Measurements from ENCODE around the gene SLC22A2. TPM values are rescaled to one million over a fixed set of nuclear protein-coding genes. Genes with fewer than 3 reads are reported as not detected.

The SLC22A2 gene
- total and polyA plus RNA-seq, 2 of the 13 experiments (the other 11 are each of a cell fraction or from before 2014, with no cell fraction given), result not detected

DNA sequence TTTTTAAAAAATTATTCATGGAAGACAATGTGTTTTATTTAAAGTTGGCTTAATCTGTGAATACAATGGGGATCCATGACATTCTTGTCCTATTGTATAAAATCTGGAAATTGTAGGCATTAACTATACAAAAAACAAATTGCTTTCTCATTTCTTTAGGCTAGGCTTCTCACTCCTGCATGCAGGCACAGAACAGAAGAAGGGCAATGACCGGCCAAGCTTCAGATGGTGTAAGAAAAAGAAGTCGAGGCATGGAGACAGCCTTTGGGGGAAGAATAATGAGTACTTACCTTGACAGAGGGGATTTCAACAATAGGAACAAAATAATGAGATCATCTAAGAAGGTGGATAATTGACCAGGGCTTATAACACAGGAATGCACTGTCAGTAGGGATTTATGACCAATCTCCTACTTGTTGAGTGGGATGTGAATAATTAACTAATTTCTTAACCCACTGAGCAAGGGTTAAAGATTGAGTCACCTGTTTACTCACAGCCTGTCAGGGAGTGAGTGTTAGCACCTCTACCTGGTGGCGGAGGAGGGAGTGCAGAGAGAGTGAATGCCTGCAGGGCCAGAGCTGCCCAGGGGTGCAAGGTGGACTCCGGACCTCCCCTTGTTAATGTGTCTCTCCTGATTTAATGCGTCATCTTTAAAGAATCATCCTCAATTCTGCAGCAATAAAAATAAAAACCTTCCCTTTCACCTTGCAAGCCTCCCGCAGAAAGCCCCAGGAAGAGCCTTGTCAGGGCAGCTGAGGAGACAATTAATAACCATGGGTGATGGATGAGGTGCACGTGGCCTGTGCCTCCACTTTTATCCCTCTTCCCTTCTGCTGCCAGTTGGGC, 3.9 kb downstream of the SLC22A2 start (continued):
- TF ChIP-seq, protein P1, sequence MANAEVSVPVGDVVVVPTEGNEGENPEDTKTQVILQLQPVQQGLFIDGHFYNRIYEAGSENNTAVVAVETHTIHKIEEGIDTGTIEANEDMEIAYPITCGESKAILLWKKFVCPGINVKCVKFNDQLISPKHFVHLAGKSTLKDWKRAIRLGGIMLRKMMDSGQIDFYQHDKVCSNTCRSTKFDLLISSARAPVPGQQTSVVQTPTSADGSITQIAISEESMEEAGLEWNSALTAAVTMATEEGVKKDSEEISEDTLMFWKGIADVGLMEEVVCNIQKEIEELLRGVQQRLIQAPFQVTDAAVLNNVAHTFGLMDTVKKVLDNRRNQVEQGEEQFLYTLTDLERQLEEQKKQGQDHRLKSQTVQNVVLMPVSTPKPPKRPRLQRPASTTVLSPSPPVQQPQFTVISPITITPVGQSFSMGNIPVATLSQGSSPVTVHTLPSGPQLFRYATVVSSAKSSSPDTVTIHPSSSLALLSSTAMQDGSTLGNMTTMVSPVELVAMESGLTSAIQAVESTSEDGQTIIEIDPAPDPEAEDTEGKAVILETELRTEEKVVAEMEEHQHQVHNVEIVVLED (CRISPR knock-in tag; IDR thresholded peaks at IDR 0.05; ENCODE audit: borderline replicate concordance), result peak; percentile 56; the same call in 1 of the 2 replicates
- TF ChIP-seq, protein P2, sequence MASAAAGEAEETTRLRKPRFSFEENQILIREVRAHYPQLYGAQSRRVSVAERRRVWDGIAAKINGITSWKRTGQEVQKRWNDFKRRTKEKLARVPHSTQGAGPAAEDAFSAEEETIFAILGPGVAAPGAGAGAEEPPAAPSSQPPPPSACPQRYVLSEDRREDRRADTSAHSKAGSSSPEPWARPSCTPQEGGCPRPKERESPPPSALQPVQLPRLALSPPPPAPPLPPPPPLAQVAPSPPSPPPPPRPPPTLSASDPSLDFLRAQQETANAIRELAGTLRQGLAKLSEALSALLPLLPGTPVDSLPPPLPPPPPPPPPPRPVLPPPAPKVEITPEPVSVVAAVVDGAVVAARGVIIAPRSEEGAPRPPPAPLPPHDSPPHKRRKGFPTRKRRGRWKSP (CRISPR knock-in tag; IDR thresholded peaks at IDR 0.05), result peak; percentile 39; the same call in 1 of the 2 replicates
- 0 out of 2 replicates have a peak, but pooled peaks have one; percentile 52 for TF ChIP-seq HDAC2 (CRISPR knock-in tag; IDR thresholded peaks at IDR 0.05)
- no peak for TF ChIP-seq ZNF790 (CRISPR knock-in tag; IDR thresholded peaks at IDR 0.05; ENCODE audit: borderline replicate concordance)
- 0 out of 2 replicates have a peak, but pooled peaks have one; percentile 41 for TF ChIP-seq ZNF703 (CRISPR knock-in tag; IDR thresholded peaks at IDR 0.05; ENCODE audit: borderline replicate concordance)
- TF ChIP-seq ZNF292 (CRISPR knock-in tag; IDR thresholded peaks at IDR 0.05; ENCODE audit: borderline replicate concordance, low read depth), result peak; percentile 97; the same call in 1 of the 2 replicates
- peak; percentile 49; the same call in 1 of the 2 replicates for TF ChIP-seq GFI1 (CRISPR knock-in tag; IDR thresholded peaks at IDR 0.05; ENCODE audit: borderline replicate concordance)
- no peak for TF ChIP-seq SIX4 (CRISPR knock-in tag; IDR thresholded peaks at IDR 0.05)
- TF ChIP-seq, protein P3, sequence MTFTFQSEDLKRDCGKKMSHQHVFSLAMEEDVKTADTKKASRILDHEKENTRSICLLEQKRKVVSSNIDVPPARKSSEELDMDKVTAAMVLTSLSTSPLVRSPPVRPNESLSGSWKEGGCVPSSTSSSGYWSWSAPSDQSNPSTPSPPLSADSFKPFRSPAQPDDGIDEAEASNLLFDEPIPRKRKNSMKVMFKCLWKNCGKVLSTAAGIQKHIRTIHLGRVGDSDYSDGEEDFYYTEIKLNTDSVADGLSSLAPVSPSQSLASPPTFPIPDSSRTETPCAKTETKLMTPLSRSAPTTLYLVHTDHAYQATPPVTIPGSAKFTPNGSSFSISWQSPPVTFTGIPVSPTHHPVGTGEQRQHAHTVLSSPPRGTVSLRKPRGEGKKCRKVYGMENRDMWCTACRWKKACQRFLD (CRISPR knock-in tag; IDR thresholded peaks at IDR 0.05; ENCODE audit: borderline replicate concordance), result peak; percentile 36; the same call in 1 of the 2 replicates
- 0 out of 2 replicates have a peak, but pooled peaks have one; percentile 58 for TF ChIP-seq ZNF205 (CRISPR knock-in tag; IDR thresholded peaks at IDR 0.05)
- TF ChIP-seq FOSL1 (CRISPR knock-in tag; IDR thresholded peaks at IDR 0.05; ENCODE audit: borderline replicate concordance), result peak; percentile 71; the same call in 1 of the 2 replicates
- TF ChIP-seq, protein P4, sequence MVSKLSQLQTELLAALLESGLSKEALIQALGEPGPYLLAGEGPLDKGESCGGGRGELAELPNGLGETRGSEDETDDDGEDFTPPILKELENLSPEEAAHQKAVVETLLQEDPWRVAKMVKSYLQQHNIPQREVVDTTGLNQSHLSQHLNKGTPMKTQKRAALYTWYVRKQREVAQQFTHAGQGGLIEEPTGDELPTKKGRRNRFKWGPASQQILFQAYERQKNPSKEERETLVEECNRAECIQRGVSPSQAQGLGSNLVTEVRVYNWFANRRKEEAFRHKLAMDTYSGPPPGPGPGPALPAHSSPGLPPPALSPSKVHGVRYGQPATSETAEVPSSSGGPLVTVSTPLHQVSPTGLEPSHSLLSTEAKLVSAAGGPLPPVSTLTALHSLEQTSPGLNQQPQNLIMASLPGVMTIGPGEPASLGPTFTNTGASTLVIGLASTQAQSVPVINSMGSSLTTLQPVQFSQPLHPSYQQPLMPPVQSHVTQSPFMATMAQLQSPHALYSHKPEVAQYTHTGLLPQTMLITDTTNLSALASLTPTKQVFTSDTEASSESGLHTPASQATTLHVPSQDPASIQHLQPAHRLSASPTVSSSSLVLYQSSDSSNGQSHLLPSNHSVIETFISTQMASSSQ (IDR thresholded peaks at IDR 0.05; ENCODE audit: low read depth), result peak; percentile 99
- TF ChIP-seq, protein P4 (CRISPR knock-in tag; IDR thresholded peaks at IDR 0.05; ENCODE audit: borderline replicate concordance), result peak; percentile 93
- TF ChIP-seq HOXA9 (CRISPR knock-in tag; IDR thresholded peaks at IDR 0.05; ENCODE audit: borderline replicate concordance), result peak; percentile 48; the same call in 1 of the 2 replicates
- peak; percentile 35; the same call in 1 of the 2 replicates for TF ChIP-seq ZNF33A (CRISPR knock-in tag; IDR thresholded peaks at IDR 0.05; ENCODE audit: borderline replicate concordance)

Measured in HepG2 (cell line).